HK-2 (cell line): Measurements from ENCODE around the gene GNB1.

Experiments
- DNase-seq: peaks from one replicate; pipeline ENCODE4 v3.0.0-alpha.2; 2018; ENCODE audit not compliant: unreplicated experiment

Gene GNB1

DNA sequence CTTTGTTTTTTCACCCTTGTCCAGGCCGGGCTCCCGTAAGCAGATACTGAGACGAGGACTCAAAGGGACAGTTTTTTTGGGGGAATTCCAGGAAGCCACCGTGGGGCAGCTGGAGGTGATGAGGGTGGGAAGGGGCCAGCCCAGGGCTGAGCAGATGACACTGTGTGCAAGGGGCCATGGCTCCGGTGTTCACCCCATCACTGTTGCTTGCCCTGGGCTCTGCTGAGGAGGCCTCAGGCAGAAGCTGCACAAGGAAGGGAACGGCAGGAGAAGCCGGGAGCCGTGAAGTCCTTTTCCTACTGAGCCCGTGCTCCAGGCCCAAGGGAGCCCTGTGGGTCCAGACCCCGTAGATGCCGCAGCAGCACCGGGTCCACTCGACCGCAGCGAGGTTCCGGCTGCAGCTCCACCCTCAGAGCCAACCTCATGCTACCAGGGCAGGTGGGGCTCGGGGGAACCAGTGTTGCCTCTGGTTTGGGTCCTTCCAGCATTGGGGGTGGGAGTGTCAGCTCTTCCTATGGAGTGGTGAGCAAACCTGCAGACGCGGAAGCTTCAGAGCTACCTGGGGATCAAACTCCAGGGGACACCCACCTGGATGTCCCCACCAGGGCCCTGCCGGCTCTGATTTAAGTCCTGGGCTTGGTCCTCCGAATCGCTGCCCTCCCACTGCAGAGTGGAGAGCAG is 19.9 kb upstream of the GNB1 start:
- DNase-seq: no peak

- DNase-seq: no peak
Observed at GRCh38 chr1:1910033-1910465, 19.2 kb upstream of the GNB1 start.

GRCh38 chr1:1908506-1908791 is 17.6 kb upstream of the GNB1 start:
- DNase-seq: no peak

DNA sequence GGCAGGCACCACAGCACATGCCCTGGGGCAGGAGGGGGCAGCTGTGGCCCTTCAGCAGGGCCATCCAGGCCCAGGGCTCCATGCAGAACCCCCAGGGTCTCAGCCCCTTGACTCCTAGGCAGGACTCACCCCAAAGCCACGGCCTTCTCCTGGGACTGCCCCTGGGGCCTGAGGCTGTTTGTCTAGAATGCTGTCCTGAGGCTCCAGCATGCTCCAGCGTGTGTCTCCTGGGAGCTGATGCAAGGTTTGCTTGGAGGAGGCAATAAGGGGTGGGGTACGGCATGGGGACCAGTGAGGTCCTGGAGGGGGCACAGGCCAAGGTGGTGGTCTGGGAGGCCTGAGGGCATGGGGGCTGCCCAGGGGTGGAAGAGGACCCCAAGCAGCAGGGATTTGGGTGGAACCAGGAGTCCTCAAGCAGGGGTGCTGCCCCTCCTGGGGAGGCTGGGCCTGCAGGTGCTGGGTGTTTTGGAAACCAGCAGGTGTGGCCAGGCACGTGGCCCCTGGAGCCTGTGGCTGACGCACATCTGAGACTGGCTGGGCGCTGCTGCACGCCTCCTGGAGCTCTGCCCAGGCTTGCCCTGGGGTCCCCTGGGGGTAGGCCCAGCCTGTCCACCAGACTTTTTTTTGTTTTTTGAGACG is 16.3 kb upstream of the GNB1 start:
- DNase-seq: no peak

DNA sequence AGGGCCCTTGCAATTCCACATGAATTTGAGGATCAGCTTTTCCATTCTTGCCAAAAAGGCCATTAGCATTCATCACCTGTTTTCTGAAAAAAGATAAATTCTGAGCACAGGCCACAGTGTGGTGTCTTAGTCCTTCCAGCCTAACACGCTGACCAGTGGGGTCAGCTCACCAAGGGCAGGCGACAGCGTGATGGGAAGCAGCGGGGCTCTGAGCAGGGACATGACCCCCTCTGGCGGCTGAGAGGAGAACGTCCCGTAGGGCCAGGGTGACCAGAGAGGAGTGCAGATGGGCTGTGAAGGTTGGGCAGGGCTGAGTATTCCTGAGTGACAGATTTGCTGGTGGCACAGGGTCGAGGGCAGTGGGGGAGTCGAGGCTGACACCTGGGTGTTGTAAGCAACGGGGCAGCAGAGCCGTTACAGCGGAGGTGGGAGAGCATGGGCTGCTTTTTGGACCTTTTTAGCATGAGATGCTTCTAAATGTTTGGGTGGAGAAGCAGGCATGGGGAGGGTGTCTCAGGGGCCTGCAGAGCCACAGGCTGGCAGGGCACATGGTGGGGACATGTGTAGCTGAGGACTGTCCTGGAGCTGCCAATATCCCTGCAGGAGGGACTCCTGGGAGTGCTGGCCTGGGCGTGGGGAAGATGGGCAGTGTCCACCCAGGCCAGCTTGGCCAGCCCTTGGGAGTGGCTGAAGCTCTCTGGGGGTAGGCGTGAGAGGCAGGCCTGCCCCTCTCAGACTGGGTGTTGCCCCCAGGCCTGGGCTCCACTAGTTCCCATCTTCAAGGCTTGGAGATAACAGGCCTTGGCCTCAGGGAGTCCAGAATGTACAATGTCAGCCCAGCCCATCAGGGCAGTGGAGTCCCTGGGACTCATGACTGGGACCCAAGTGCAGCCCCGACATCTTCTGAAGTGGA is 15.6 kb upstream of the GNB1 start:
- DNase-seq: peak; percentile 85

DNA sequence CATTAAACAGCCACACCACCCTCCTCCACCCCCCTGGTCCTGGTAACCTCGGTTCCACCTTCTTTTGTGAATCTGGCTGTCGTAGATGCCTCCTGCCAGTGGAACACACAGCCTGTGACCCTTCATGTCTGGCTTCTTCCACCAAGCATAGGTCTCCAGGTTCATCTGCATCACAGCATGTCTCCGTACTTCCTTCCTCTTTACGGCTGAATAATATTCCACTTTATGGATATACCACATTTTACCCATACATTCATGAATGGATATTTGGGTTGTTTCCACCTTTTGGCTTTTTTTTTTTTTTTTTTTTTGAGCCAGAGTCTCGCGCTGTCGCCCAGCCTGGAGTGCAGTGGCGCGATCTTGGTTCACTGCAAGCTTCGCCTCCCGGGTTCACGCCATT is 12.3 kb upstream of the GNB1 start:
- DNase-seq: no peak

DNA sequence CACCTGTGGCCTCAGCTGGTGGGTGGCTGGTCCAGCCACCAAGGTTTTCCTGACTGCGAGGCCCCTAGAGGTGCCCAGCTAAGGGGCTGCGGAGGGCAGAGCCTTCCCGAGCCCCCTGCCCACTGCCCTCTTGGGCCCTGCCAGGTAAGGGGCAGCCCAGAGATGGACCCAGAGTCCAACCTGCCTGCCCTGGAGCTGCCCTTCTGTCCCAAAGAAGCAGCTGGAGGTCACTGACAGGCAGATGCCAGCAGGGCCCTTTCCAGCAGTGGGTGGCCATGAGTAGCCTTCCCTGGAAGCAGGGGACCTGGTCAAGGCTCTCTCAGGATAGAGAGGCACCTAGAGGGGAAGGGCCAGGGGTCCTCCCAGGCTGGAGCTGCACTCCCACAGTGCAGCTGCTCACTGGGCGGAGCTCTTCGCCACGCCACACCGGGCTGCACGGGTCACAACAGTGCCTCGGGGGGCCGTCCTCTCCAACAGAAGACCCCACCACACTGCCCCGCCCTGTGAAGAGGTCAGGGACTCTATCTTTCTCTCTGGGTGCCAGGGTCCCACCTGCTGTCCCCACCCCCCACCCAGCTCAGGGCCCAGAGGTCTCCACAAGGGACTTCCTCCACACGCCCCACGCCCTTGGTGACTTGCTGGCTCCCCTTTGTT is 10.9 kb upstream of the GNB1 start:
- DNase-seq: no peak

DNA sequence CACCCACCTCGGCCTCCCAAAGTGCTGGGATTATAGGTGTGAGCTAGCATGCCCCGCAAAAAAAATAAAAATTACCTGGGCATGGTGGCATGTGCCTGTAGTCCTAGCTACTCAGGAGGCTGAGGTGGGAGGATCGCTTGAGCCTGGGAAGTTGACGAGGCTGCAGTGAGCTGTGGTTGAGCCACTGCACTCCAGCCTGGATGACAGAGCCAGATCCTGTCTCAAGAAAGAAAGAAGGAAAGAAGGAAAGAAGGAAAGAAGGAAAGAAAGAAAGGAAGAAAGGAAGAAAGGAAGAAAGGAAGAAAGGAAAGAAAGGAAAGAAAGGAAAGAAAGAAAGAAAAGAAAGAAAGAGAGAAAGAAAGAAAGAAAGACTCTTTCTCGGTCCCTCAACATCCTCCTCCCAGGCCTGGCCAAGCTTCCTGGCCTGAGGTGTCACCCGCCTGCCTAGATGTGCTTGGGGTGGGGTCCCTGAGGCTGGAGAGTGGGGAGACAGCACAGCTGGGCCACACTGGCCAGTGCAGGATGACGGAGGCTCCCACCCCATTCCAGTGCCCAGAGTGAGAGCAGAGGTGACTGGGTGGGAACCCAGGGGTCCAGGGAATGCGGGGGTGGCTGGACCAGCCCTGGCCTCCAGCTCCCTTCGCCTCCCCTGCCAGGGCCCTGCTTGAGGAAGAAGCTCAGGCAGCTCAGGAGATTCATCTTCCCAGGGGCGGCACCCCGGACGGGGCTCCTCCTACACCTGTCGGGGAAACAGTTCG is 10.2 kb upstream of the GNB1 start:
- DNase-seq: no peak

DNA sequence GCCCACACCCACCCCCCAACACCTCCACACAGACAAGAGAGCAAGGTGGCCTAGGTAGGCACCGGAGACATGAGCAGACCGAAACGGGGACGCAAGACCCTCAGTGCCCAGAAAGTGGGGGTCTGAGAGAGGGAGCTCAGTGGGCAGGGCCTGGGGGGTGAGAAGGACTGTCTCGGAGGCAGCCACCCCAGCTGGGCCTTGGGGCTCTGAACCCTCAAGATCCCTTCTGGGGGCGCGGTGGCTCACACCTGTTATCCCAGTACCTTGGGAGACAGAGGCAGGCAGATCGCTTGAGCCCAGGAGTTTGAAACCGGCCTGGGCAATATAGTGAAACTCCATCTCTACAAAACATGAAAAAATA is 9.1 kb upstream of the GNB1 start:
- no peak for DNase-seq

- DNase-seq: no peak
Observed at GRCh38 chr1:1899266-1899966, 8.5 kb upstream of the GNB1 start.

DNA sequence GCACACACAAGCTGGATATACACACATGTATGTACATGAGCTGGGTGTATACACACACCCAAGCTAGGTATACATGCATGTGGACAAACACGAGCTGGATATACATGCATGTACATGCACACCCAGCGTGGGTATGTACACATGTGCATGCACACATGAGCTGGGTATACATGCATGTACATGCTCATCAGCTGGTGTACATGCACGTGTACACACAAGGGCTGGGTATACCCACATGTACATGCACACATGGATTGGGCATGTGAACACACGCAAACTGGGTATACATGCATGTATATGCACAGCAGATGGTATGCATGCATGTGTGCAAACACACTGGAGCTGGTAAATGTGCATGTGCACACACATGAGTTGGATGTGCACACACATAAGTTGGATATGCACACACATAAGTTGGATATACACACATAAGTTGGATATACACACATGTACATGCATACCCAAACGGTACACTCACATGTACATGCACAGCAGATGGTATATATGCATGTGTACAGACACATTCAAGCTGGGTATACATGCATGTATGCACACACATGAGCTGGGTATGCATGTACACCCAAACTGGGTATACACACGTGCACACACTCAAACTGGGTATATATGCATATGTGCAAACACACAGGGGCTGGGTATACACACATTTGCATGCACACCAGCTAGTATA is 7.5 kb upstream of the GNB1 start:
- DNase-seq: no peak

- DNase-seq: no peak
Observed at GRCh38 chr1:1895456-1896336, 4.8 kb upstream of the GNB1 start.

- no peak for DNase-seq
Observed at GRCh38 chr1:1895060-1895418, 4.2 kb upstream of the GNB1 start.

DNA sequence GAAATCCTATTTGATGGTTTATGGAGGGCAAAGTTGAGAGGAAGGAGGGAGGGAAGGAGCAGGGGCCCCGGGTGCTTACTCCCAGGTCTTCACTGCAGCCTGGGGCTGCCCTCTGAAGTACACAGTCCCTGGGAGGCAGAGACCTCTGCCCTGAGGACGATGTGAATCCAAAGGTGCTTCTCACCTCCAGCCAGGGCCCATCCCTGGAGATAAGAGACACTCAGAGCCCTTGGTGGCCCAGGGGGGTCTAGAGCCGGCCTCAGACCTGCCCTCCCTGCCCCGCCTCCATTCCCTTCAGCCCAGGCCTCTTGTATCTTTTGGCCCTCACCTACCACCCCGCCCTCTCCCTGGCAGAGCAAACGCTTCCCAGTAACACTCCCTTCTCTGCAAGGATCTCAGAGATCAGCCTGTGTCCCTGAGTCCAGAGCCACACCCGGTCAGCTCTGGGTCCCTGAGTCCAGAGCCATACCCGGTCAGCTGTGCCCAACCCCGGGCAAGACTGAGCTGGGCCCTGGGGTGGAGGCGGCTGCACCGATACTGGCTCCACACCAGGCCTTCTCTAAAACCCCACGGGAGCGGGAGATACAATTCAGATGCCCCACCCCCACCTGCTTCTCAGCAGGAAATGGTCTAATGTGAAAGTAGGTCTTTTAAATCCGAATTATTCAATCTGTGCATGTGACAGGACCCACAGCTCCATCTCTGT is 3.6 kb upstream of the GNB1 start:
- no peak for DNase-seq

DNA sequence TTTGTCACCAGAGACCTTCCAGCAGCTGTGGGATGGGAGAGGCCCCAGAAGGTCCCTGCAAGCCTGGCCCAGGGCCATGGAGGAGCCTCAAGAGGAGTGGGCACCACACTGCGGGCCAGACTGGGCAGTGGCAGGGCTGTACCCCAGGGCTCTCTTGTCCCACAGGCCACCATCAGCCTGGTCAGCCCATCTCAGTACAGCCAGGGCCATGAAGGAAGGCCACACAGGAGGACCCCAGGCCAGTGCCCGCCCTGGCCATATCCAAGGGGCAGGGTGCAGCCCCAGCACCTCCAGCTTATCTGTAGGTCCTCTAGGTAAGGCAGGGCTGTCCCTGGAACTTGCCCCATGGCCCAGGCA is 3.1 kb upstream of the GNB1 start:
- DNase-seq: no peak

DNA sequence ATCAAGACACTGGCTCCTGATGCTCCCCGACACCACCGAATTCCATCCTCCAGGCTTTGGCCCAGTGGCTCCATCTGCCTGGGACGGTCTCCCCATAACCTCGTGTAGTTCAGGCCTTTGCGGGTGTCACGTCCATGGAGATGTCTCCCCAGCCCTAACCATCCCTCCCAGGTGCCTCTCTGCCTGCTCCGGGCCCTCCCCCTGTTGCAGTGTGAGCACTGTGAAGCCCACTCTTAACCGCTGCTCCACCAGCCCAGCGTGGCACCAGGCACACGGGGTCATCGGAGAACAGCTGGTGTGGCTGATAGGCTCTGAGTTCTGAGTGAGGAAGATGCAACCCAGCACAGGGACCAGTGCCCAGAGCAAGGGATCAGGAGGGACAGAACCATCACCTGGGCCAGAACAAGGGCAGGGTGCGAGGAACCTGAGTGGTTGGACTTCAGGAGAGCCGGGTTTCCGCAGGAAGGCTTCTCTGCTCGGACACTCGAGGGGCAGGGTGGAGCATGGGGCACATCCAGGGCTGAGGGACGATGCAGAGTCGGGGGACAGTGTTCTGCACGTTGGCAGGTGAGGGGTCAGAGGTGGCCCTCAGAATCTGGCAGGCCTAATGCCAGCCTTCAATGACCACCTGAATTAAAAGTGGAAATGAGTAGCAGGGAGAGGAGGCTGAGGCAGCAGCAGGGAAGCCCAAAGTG is 2.6 kb upstream of the GNB1 start:
- DNase-seq: no peak

GRCh38 chr1:1892763-1893120 is 1.9 kb upstream of the GNB1 start:
- DNase-seq: no peak

GRCh38 chr1:1892079-1892762 is 1.3 kb upstream of the GNB1 start:
- no peak for DNase-seq
